Naive B cell (primary cell): ENCODE results near the gene PLXNC1. TPM values are rescaled to one million over a fixed set of nuclear protein-coding genes. Genes with fewer than 3 reads are reported as not detected.

Source experiments
- ATAC-seq, 2 donors: fragments of 150-1000 bp; cut with Tn5 transposase; 2 replicates each; pipeline ENCODE4 v1.10.0; 2021; ENCODE audit warnings: low read depth in 2 of 2, mild to moderate bottlenecking in 2 of 2, moderate library complexity in 2 of 2
- DNase-seq: peaks from one replicate; pipeline ENCODE4 v3.0.0; 2022
- H3K27ac Mint-ChIP-seq, 6 donors: one replicate each; pipeline ENCODE4 v1.8.0; 2020 to 2022; ENCODE audit warnings: mild to moderate bottlenecking in 6 of 6, mixed read lengths in 6 of 6, moderate library complexity in 5 of 6, inconsistent platforms in 2 of 6
- H3K27me3 Mint-ChIP-seq, 3 donors: one replicate each; pipeline ENCODE4 v1.8.0; 2021 to 2022; ENCODE audit warnings: mixed read lengths in 3 of 3, mild to moderate bottlenecking in 1 of 3
- H3K36me3 Mint-ChIP-seq, 2 donors: one replicate each; pipeline ENCODE4 v1.8.0; 2020 to 2022; ENCODE audit warnings: mixed read lengths in 2 of 2, inconsistent platforms in 1 of 2, mild to moderate bottlenecking in 1 of 2
- H3K4me1 Mint-ChIP-seq, 3 donors: one replicate each; pipeline ENCODE4 v1.8.0; 2020 to 2022; ENCODE audit warnings: mixed read lengths in 3 of 3, inconsistent platforms in 1 of 3, mild to moderate bottlenecking in 1 of 3, moderate library complexity in 1 of 3
- H3K4me3 Mint-ChIP-seq, 8 donors: one replicate each; pipeline ENCODE4 v1.8.0; 2020 to 2022; ENCODE audit warnings: mild to moderate bottlenecking in 8 of 8, mixed read lengths in 8 of 8, moderate library complexity in 8 of 8, inconsistent platforms in 2 of 8
- H3K9me3 Mint-ChIP-seq, 7 donors: one replicate each; pipeline ENCODE4 v1.8.0; 2020 to 2022; ENCODE audit warnings: mixed read lengths in 7 of 7, mild to moderate bottlenecking in 5 of 7, inconsistent platforms in 2 of 7, moderate library complexity in 1 of 7
- polyA plus RNA-seq, 6 donors: library from polyadenylated mRNA; unstranded; fragments of 300-500 nt; fragmentation: Illumina TruSeq; gene quantifications; one replicate each; pipeline ENCODE4 v1.2.3, GENCODE V29; 2021; ENCODE audit warnings: low read depth in 6 of 6

Gene PLXNC1
- polyA plus RNA-seq, 6 donors from 2014 or later, result 2.1 to 6.9 (median 4.4) TPM

GRCh38 chr12:94280063-94280462, 131.7 kb downstream of the PLXNC1 start:
- H3K27me3 Mint-ChIP-seq, result no peaks in the 10 kb centered on the region
- ATAC-seq, result no peak
- H3K9me3 Mint-ChIP-seq, result no peaks in the 10 kb centered on the region
- no peak overlapping the region for H3K27ac Mint-ChIP-seq
- peaks cover 19 to 24% (median 21%) of the 10 kb centered on the region in 3 donors for H3K4me1 Mint-ChIP-seq
- peak overlapping the region in 1 of 8 donors; percentile 0 for H3K4me3 Mint-ChIP-seq
- DNase-seq, result no peak
- H3K36me3 Mint-ChIP-seq, result peaks cover 9 to 17% of the 10 kb centered on the region in 2 donors

- Mint-ChIP-seq H3K4me1 (peaks cover 28 to 31% (median 30%) of the 10 kb centered on the region in 3 donors), H3K4me3 (peak overlapping the region in 4 of 8 donors; percentile 11 to 48 (median 28)), H3K9me3 (no peaks in the 10 kb centered on the region), H3K27ac (peak overlapping the region in 2 of 6 donors; percentile 49 to 78), H3K27me3 (no peaks in the 10 kb centered on the region), H3K36me3 (peaks cover 9 to 17% of the 10 kb centered on the region in 2 donors)
- DNase-seq, result no peak
- no peak for ATAC-seq
Observed at GRCh38 chr12:94282675-94283074, 134.3 kb downstream of the PLXNC1 start.

- peak overlapping the region in 1 of 6 donors; percentile 89 for H3K27ac Mint-ChIP-seq
- DNase-seq (no peak), ATAC-seq (no peak)
- peaks cover 9 to 17% of the 10 kb centered on the region in 2 donors for H3K36me3 Mint-ChIP-seq
- H3K4me3 Mint-ChIP-seq, result no peak overlapping the region
- no peaks in the 10 kb centered on the region for H3K9me3 Mint-ChIP-seq
- H3K27me3 Mint-ChIP-seq, result no peaks in the 10 kb centered on the region
- peaks cover 24 to 35% (median 28%) of the 10 kb centered on the region in 3 donors for H3K4me1 Mint-ChIP-seq
Observed at GRCh38 chr12:94284046-94284445, 135.7 kb downstream of the PLXNC1 start.

GRCh38 chr12:94284859-94285258, 136.5 kb downstream of the PLXNC1 start:
- H3K4me3 Mint-ChIP-seq, result no peak overlapping the region
- H3K27ac Mint-ChIP-seq, result peak overlapping the region in 1 of 6 donors; percentile 68
- H3K9me3 Mint-ChIP-seq, result no peaks in the 10 kb centered on the region
- peaks cover 24 to 35% (median 27%) of the 10 kb centered on the region in 3 donors for H3K4me1 Mint-ChIP-seq
- H3K27me3 Mint-ChIP-seq, result no peaks in the 10 kb centered on the region
- DNase-seq (no peak), ATAC-seq (no peak)
- peaks cover 9 to 17% of the 10 kb centered on the region in 2 donors for H3K36me3 Mint-ChIP-seq

- no peak overlapping the region for H3K4me3 Mint-ChIP-seq
- H3K27me3 Mint-ChIP-seq, result no peaks in the 10 kb centered on the region
- no peaks in the 10 kb centered on the region for H3K9me3 Mint-ChIP-seq
- no peak for ATAC-seq
- H3K36me3 Mint-ChIP-seq, result peaks cover 9 to 17% of the 10 kb centered on the region in 2 donors
- H3K4me1 Mint-ChIP-seq, result peaks cover 24 to 35% (median 24%) of the 10 kb centered on the region in 3 donors
- no peak for DNase-seq
- H3K27ac Mint-ChIP-seq, result no peak overlapping the region
Observed at GRCh38 chr12:94285943-94286582, 137.7 kb downstream of the PLXNC1 start.

GRCh38 chr12:94286583-94287244, 138.3 kb downstream of the PLXNC1 start:
- Mint-ChIP-seq H3K4me3 (no peak overlapping the region), H3K27ac (peak overlapping the region in 3 of 6 donors; percentile 48 to 87 (median 51)), H3K36me3 (peaks cover 9 to 17% of the 10 kb centered on the region in 2 donors), H3K27me3 (no peaks in the 10 kb centered on the region), H3K9me3 (no peaks in the 10 kb centered on the region), H3K4me1 (peaks cover 24 to 32% (median 25%) of the 10 kb centered on the region in 3 donors)
- DNase-seq (no peak), ATAC-seq (no peak)

- H3K9me3 Mint-ChIP-seq, result no peaks in the 10 kb centered on the region
- H3K27ac Mint-ChIP-seq, result peak overlapping the region in 5 of 6 donors; percentile 48 to 87 (median 73)
- no peaks in the 10 kb centered on the region for H3K27me3 Mint-ChIP-seq
- ATAC-seq, result no peak
- peaks cover 10 to 13% of the 10 kb centered on the region in 2 donors for H3K36me3 Mint-ChIP-seq
- DNase-seq, result no peak
- no peak overlapping the region for H3K4me3 Mint-ChIP-seq
- peaks cover 22 to 28% (median 27%) of the 10 kb centered on the region in 3 donors for H3K4me1 Mint-ChIP-seq
Observed at GRCh38 chr12:94287245-94287628, 138.9 kb downstream of the PLXNC1 start.

- Mint-ChIP-seq H3K4me3 (no peak overlapping the region), H3K9me3 (no peaks in the 10 kb centered on the region), H3K4me1 (peaks cover 16 to 19% (median 19%) of the 10 kb centered on the region in 3 donors), H3K36me3 (peaks cover 3 to 10% of the 10 kb centered on the region in 2 donors), H3K27ac (peak overlapping the region in 3 of 6 donors; percentile 2 to 69 (median 34)), H3K27me3 (no peaks in the 10 kb centered on the region)
- DNase-seq (no peak), ATAC-seq (no peak)
Observed at GRCh38 chr12:94289461-94290312, 141.3 kb downstream of the PLXNC1 start.

- no peak for ATAC-seq
- Mint-ChIP-seq H3K36me3 (peaks cover 5 to 17% of the 10 kb centered on the region in 2 donors), H3K27ac (peak overlapping the region in 1 of 6 donors; percentile 87), H3K4me3 (no peak overlapping the region), H3K4me1 (peaks cover 15 to 25% (median 20%) of the 10 kb centered on the region in 3 donors), H3K27me3 (no peaks in the 10 kb centered on the region), H3K9me3 (peaks cover 0 to under 1% (median 0%) of the 10 kb centered on the region in 7 donors)
- DNase-seq, result no peak
Observed at GRCh38 chr12:94290353-94290752, 142.0 kb downstream of the PLXNC1 start.

- H3K27me3 Mint-ChIP-seq, result no peaks in the 10 kb centered on the region
- H3K9me3 Mint-ChIP-seq, result peaks cover 0 to 10% (median 0%) of the 10 kb centered on the region in 7 donors
- peaks cover 41 to 54% of the 10 kb centered on the region in 2 donors for H3K36me3 Mint-ChIP-seq
- peak; percentile 52 for DNase-seq
- H3K27ac Mint-ChIP-seq, result peak overlapping the region; percentile 85 to 95 (median 92)
- H3K4me3 Mint-ChIP-seq, result peak overlapping the region; percentile 19 to 88 (median 80)
- peaks cover 43 to 60% (median 49%) of the 10 kb centered on the region in 3 donors for H3K4me1 Mint-ChIP-seq
- ATAC-seq, result peak; percentile 96 to 98
Observed at GRCh38 chr12:94297096-94297699, 148.8 kb downstream of the PLXNC1 start.

GRCh38 chr12:94297876-94298505, 149.6 kb downstream of the PLXNC1 start:
- Mint-ChIP-seq H3K9me3 (peaks cover 0 to 10% (median 0%) of the 10 kb centered on the region in 7 donors), H3K36me3 (peaks cover 47 to 57% of the 10 kb centered on the region in 2 donors), H3K4me3 (peak overlapping the region in 5 of 8 donors; percentile 2 to 88 (median 57)), H3K27ac (peak overlapping the region; percentile 69 to 95 (median 89)), H3K4me1 (peaks cover 45 to 60% (median 49%) of the 10 kb centered on the region in 3 donors), H3K27me3 (no peaks in the 10 kb centered on the region)
- no peak for ATAC-seq
- no peak for DNase-seq

- DNase-seq (no peak), ATAC-seq (no peak)
- H3K9me3 Mint-ChIP-seq, result peaks cover 0 to 10% (median 0%) of the 10 kb centered on the region in 7 donors
- peaks cover 39 to 53% (median 45%) of the 10 kb centered on the region in 3 donors for H3K4me1 Mint-ChIP-seq
- H3K27ac Mint-ChIP-seq, result peak overlapping the region in 2 of 6 donors; percentile 7 to 61
- no peaks in the 10 kb centered on the region for H3K27me3 Mint-ChIP-seq
- H3K4me3 Mint-ChIP-seq, result peak overlapping the region in 1 of 8 donors; percentile 54
- peaks cover 45 to 52% of the 10 kb centered on the region in 2 donors for H3K36me3 Mint-ChIP-seq
Observed at GRCh38 chr12:94299846-94300245, 151.5 kb downstream of the PLXNC1 start.
